Measurements from ENCODE around the gene RIMS4.

Gene RIMS4

DNA sequence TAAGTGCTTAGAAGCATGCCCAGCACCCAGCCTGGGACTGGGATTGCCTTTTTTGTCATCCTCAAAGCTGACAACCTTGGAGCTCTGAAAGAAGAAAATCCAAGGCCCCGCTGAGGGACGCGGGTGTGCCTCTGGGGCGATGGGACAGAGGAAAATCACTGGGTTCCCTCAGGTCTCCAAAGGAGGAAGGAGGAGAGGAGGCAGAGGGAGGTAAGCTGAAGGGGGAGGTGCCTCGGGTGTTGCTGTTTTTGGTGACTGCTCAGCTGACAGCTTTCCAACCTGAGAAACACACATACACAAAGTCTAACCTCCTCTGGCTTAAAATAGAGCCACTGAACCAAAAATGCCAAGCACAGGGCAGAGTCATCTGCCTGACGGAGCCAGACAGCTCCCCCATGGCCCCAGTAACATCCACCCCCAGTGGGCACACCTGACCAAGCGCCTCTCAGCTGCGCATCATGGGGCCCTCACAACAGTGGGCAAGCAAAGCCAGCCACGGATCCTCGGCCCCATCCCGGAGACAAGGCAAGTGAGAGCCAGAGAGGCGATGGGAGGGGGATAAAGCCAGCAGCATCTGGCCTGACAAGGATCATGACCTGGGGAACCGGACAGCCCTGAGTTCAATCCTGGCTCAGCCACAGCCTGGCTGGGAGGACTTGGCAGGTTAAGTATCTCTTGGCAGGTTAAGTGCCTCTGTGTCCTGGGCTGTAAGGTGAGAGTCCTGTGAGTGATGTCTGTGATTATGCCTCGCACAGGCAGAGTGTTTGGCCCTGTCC lies 67.9 kb downstream of the RIMS4 start:
- no peak for DNase-seq (ENCODE audit: low read depth in 2 of 2)

DNA sequence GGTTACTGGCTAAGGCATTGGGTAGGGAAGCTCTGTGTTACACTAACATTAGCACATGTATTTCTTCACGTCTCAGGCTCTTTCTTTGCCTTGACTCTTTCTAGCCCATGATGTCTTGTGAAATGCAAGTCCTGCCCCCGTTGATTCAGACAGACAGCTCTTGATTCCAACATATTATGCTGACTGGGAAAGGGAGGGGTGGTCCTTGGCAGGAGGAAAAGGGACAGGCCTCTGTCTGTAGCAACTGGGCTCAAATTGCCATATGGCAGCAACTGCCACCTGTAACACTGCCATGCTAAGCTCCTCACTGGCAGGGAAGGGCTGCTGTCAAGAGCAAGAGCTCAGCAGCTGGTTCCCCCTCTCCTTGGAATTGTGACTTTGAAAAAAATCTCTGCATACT lies 70.4 kb downstream of the RIMS4 start:
- no peak for DNase-seq (ENCODE audit: low read depth in 2 of 2)

DNA sequence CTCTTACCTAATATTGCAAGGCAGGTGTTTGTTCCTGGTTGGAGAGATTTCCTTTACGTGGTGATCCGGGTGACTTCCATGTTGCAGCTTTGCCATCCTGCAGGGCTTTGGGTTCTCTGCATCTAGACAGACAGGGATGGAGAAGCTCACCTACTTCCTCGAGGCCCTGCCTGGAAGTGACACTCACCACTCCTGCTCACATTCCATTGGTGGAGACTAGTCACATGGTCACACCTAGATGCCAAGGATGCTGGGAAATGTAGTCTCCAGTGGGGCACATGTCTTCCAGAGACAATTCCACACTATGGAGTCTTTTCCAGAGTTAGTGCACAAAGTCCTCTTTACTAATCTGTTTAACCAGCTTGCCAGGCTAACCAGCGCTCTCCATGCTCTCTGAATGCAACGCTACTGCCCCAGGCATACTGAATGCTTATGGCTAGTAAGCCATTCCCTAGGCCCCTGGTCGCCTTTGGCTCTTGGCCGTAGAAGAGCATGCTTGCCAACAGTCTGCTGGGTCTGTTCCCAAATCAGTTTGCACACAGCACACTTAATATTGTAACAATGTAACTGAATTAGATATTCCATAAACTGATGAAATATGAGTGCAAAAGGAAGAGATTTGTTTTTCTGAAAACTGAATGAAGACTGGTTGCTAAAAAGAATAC lies 71.4 kb downstream of the RIMS4 start:
- no peak for DNase-seq (ENCODE audit: low read depth in 2 of 2)

DNA sequence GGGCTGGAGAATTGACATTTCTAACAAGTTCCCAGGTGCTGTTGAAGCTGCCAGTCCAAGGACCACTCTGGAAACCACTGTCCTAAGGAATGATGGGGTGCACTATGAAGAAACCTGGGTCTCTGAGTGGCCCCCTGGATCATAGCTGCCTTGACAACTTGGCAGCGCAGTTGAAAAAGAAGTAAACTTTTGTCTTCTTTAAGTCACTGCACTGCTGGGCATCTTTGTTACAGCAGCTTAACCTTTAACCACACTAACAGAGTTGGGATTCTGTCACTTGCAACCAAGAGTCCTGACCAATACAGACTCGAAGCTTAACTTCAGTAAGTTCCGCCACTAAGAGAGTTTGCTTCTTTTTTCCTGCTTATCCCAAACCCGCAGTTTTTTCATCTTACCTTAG lies 73.2 kb downstream of the RIMS4 start:
- no peak for DNase-seq (ENCODE audit: low read depth in 2 of 2)

DNA sequence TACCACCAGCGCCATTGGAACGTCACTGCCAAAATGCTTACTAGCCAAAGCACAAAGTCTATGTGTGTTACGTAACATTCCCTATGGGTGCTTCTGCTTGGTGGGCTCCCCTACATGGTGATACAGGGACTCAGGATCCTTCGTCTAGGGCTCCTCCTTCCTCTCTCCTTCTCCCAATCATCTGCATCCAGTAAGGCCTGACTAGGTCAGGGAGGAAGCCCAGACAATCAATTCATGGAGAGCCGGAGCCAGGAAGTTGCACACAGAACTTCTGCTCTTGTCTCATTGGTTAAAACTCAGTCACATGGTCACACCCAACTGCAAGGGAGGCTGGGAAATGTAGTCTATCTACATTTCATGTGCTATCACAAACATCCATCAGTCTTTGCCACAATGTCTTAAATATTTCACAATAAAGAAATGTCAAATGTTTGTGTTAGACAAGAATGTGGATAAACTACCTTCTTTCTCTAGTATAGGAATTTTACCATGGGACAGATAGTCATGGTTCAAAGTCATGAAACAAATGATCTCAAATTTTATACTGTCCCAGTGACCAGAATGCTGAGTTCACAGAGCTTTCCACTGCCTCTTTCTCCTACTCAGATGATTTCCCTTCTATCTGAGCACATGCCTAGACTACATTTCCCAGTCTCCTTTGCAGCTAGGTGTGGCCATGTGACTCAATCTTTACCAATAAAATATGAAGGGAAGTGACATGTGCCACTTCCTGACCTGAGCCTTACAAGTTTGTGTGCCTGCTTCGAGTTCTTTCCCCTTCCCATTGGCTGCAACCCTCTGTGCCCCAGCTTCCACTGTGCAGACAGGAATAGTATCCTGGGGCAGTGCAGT lies 74.0 kb downstream of the RIMS4 start:
- no peak for DNase-seq (ENCODE audit: low read depth in 2 of 2)

DNA sequence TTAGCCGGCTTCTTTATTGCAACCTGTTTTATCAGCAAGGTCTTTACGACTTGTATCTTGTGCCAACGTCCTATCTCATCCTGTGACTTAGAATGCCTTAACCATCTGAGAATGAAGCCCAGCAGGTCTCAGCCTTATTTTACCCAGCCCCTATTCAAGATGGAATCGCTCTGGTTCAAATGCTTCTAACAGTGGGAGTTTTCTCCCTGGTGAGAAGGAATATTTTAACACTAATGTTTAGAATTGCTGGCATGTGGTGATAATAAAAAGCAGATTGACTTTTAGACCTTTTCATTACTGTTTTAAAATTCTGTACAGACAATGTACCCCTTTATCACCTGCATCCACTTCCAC lies 74.6 kb downstream of the RIMS4 start:
- no peak for DNase-seq (ENCODE audit: low read depth in 2 of 2)

DNA sequence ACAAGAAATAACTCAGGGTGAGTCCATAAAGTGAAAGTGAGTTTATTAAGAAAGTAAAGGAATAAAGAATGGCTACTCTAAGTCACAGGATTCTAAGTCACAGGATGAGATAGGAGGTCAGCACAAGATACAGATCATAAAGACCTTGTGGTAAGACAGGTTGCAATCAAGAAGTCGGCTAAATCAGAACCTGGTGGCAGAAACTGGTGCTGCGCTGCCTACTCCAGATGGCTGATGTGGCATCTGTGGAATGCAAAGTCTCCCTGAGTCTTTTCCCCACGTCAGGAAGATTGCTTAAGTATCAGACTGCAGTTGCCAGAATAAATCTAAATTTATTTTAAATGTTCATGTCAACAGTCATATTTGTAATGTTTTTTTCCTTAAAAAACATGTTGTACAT lies 75.4 kb downstream of the RIMS4 start:
- no peak for DNase-seq (ENCODE audit: low read depth in 2 of 2)

DNA sequence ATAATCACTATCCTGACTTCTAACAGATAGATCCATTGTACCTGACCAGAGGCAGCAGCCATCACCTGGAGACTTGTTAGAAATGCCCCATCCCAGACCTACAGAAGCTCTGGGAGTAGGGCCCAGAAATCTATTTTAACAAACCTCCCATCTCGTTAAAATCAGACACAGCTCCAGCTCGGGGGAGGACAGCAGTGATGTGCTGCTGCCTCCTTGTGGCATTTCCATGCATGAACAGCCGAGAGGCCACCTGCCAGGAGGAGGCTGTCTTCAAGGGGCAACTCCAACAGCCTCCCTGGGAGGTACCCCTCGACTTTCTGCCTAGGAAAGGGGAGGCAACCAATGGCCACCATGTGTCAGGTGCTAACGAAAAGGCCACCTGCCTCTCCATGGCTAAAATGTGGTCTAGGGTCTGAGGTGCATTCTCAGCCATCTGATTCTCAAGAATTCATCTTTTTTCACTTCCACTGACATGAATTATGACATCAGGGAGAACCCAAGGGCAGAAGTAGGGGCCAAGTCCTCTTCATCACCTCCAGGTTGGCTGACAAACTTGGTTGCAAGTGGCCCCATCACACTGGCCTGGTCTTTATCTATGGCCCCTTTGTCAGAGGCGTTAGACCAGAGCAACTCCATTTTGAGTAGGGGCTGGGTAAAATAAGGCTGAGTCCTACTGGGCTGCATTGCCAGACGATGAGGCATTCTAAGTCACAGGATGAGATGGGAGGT lies 76.8 kb downstream of the RIMS4 start:
- no peak for DNase-seq (ENCODE audit: low read depth in 2 of 2)

DNA sequence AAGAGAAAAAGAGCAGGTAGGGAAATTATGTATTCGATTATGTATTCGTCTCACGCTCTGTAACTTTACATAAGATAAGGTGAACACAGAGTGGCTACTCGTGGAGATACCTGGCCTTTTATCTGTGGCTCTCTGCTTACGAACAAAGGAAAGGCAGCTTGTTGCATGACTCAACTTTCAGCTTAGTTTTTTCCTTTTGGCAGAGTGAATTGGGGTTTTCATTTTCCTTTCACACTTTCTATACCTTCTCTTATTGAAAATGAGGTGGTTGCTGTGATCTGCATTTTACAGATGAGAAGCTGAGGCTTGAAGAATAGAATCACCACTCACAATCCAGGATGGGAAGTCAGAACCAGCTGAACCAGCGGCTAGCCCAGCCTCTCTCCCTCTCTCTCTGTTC lies 78.0 kb downstream of the RIMS4 start:
- DNase-seq (ENCODE audit: low read depth in 2 of 2): no peak

DNA sequence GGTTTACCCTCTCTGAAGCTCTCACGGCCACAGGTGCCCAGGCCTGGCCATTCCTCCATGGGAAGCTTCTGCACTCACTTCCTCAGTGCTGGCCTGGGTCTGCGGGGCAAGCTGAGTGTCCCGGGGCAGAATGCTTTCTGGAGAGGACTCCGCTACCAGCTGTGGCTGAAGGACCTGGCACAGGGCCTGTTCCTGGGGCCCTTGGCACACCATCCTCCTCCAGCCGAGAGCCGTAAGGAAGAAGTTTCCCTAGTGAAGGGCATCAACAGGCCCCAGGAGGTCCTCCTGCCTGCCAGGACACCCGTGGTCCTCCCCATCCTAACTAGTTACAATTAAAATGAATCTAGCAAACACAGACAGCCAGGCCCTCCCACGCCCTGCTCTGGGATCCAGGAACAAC lies 78.7 kb downstream of the RIMS4 start:
- DNase-seq (ENCODE audit: low read depth in 2 of 2): no peak

DNA sequence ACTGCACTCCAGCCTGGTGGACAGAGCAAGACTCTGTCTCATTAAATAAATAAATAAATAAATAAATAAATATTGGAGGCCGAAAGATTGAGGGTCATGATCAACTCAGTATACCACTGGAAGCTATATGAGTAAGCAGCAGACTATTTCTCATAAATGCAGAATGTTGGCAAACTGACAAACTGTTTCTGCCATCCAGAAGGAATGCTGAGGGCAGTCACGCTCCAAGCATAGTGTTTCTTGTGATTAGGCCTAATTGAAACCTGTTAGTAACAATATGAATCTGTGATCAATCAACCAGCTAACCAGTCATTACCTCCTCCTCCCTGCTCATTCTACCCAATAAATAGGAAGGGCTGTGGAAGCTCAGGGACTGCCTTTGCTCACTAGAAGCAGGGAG lies 79.9 kb downstream of the RIMS4 start:
- DNase-seq (ENCODE audit: low read depth in 2 of 2): no peak

DNA sequence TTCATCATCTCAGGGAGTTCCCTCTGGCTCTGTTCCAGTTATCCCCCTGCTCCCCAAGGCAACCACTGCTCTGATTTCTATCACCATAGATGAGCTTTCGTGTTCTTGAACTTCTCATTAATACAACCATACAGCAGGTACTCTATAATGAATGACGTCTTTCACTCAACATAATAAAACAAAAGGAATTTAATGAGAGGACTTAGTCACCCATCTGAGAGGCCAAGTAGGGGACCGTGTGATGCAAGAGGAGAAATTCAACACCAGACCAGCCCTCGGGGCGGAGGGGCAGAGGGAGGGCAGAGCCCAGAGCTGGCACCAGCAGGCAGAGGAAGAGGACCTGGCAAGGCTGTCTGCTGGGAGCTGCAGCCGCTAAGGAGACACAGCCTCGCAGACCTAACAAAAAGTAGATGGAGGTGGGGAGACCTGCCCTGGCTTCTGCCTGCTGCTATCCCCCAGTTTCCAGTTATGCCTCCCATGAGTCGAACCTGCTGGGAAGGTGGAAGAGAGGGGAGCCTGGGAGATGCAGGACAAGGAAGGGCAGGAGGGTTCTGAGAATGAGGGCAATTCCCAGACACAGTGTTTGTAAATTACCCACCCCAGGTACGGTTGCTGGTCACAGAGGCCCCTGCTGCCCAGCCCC lies 81.4 kb downstream of the RIMS4 start:
- DNase-seq (ENCODE audit: low read depth in 2 of 2): no peak

DNA sequence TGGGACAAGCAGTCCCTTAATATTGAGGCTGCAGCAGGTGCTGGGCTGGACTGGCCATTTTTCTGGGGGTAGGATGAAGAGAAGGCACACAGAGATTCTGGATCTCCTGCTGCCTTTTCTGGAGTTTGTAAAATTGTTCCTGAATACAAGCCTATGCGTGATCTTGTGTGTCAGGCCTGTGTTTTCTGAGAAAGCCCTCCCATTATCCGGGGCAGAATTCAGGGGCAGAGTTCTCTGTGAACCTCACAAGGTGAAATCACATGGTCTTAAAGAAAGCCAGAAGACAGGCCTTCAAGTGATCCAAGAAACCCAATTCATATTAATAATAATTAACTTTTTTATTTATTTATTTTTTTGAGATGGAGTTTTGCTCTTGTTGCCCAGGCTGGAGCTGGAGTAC lies 82.7 kb downstream of the RIMS4 start:
- DNase-seq (ENCODE audit: low read depth in 2 of 2): no peak

DNA sequence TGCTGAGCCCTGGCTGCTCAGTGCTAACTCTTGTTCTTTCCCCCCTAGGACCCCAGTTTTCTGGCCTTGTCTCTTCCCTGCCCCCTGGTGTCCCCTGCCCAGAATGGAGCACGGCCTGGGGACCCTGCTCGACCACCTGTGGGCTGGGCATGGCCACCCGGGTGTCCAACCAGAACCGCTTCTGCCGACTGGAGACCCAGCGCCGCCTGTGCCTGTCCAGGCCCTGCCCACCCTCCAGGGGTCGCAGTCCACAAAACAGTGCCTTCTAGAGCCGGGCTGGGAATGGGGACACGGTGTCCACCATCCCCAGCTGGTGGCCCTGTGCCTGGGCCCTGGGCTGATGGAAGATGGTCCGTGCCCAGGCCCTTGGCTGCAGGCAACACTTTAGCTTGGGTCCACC lies 83.3 kb downstream of the RIMS4 start:
- no peak for DNase-seq (ENCODE audit: low read depth in 2 of 2)

DNA sequence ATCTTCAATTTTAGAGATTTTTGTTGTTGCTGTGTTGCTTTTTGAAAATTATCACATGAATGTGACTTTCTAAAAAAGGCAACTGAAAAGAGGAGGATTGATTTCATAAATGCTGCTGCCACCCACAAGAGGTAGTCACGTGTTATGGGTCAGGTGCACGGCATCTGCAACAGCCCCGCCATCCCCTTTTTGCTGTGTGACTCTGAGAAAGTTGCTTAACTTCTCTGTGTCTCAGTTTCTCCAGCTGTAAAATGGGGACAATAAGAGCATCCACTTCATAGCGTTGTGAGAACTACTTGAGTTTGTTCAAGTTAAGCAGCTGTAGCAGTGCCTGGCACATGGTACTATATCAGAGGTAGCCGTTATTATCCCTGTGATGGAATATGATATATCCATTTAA lies 84.5 kb downstream of the RIMS4 start:
- no peak for DNase-seq (ENCODE audit: low read depth in 2 of 2)

DNA sequence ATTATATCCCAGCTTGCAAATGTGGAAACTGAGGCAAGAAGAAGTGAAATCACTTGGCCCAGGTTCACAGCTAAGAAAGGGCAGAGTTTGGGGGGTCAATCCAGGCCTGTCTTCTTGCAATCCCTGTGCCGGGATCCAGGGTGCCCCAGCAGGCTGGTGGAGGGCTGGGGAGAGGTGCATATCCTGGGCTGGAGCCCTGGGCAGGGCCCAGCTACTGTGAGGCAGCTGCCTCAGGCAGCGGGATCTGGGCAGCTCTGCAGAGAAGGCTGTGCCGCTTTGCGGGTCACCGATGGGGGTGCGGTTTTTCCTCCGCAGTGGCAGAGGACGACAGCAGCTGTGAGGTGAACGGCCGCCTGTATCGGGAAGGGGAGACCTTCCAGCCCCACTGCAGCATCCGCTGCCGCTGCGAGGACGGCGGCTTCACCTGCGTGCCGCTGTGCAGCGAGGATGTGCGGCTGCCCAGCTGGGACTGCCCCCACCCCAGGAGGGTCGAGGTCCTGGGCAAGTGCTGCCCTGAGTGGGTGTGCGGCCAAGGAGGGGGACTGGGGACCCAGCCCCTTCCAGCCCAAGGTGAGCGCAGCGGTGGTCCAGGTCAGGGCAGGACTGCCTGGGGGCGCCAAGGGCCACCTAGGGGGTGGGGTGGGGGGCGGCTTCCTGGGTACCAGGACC lies 85.8 kb downstream of the RIMS4 start:
- DNase-seq (ENCODE audit: low read depth in 2 of 2): no peak

DNA sequence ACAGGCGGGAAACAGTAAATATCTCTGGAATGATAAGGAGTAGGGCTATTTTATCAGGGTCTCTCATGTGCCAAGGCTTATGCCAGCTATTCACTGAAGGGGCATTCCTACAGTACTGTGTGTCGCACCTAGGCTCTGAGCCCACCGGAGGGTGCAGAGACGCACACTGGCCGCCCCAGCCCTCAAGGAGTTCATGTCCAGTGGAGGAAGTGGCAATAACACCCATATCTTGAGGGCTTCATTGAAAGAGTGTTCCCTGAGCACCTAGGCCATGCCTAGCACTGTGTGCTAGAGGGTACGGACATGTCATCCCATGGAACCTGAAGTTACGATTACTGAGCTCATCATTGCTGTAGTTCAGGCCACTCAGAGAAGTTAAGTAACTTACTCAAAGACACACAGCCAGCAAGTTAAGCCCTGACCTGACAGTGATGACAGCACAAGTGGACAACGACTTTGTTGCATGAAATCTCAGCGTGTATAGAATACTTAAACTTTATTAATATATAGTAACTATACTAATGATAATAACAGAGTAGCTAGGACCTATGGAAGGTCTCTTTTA lies 86.5 kb downstream of the RIMS4 start:
- no peak for DNase-seq (ENCODE audit: low read depth in 2 of 2)

DNA sequence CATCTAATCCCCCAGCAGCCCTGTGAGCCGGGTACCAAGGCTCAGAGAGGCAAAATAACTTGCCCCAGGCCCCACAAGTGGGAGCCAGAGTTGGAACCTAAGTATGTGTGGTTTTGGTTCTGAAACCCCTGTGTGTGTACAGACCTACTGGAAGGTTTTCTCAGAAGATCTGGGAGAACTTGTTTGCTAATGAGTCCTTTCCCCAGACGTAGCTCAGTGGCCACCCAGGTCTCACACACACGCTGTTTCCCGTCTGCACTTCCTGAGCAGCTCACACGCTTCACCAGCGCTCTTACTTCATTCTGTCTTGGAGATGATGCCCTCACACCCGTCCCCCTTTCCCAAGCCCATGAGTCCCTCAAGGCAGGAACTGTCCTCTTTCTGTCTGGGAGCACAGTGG lies 87.0 kb downstream of the RIMS4 start:
- DNase-seq (ENCODE audit: low read depth in 2 of 2): no peak

DNA sequence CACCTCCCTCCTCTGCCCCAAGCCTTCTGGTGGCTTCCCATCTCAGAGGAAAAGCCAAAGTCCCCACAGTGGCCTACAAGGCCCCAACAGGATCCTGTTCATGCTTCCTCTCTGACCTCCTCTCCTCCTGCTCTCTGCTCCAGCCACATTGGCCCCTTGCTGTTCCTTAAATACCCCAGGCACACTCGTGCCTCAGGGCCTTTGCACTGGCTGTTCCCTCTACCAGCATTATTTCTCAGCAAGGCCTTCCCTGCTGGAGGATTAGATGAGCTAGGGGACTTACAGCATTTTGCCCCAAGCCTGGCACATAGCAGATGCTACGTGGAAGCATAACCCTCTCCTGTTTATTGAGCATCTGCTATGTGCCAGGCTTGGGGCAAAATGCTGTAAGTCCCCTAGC lies 87.4 kb downstream of the RIMS4 start:
- DNase-seq (ENCODE audit: low read depth in 2 of 2): no peak

DNA sequence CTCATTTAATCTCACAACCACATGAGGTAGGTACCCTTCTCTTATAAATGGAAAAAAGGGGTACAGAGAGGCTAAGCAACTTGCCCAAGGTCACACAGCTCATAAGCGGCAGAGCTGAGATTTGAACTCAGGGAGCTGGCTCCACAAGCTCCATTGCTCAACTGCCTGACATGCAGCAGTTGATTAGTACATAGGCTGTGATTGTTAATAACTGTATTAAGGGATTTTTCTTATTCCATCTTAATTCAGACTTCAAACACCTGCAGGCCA lies 88.6 kb downstream of the RIMS4 start:
- DNase-seq (ENCODE audit: low read depth in 2 of 2): no peak

Data from activated CD8-positive, alpha-beta memory T cell treated with anti-CD3 and anti-CD28 coated beads for 4 hours (primary cell).